Activated CD8-positive, alpha-beta memory T cell treated with anti-CD3 and anti-CD28 coated beads for 48 hours (primary cell): Measurements from ENCODE around the gene SCLY.

Experiments used
- DNase-seq, 3 experiments: peaks; one replicate each; pipeline ENCODE4 v3.0.0-alpha.2; 2020; ENCODE audit warnings: low read depth in 2 of 3, low spot score in 2 of 3

The SCLY gene

GRCh38 chr2:238137885-238138284, 77.1 kb downstream of the SCLY start:
- no peak for DNase-seq

DNA sequence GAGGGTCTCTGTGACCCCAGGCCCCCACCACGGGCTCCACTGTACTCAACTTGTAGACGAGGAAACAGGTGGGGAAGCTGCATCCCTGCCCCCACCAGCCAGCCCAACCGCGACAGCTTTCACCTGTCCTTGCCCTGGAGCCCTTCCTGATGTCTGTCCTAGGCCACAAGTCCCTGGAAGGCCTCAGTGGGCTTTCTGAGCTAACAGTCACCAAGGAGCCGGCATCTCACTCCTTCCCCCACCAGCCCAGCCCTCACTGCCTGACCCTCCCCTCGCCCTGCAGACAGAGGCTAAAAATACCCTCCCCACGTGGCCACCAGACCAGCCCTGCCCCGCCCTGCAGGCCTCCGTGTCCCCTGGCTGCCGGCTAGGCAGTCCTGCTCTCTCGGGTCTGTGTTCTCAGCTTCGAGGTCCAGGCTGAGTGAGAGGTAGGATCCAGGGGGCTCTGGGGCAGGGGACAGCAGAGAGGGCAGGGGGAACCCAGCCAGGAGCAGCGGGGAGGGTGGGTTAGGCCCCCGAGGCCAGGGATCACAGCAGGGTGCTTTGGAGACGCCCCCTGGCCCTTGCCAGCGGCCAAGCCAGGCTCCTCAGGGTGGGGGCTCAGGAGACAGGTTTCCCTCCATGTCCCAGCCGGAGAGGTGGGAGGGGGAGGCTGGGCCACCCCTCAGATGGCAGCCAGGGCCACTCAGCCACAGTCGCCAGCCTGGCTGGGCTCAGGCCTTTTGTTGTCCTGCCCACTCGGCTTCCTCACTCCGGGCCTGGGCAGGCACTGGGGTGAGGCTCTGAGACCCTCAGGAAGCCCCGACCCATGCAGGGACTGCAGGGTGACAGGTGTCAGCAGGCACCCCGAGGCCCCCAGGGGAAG, 77.8 kb downstream of the SCLY start, which contains the start of gene KLHL30:
TSS of gene KLHL30 (plus strand) at position 338 of the 865 bp plus-strand sequence. CDS start 2,087 bp downstream, outside the sequence.
- DNase-seq: no peak

DNA sequence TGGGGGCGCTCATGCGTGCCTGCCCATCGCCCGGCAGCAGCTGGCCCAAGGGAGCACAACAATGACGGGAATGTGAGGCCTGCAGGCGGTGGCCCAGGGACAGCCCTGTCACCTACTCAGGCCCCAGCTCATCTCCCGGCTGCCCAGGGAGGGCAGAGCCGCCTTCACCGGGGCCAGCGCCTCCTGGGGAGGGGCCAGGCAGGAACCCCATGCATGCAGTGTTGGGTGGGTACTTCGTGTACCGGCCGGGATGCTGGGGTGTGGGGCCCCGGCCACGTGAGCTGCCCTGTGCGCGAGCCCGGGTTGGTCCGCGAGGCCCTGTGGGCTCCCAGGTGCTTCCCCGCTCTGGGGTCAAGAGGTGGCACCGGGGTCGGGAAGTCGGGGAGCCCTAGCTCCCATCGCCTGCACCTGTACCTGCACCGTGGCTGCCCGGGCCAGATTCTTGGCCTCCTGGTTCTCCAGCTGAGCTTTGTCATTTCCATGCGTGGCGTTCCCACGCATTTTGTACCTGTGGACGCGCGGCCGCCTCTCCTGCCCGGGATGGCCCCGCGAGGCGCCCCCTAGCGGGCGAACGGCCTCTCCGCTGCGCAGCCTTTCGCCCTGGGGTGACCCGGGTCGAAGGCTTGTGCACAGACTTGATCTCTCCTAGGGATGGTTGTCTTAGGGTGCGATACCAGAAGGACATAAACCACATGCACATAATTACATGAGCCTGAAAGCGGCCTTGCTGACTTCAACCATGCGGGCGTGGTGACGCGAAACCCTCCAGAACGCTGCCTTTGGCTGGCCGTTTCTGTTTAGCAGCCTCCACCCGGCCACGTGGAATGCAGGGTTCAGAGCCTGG, 78.6 kb downstream of the SCLY start:
- peak in 1 of 3 experiments; percentile 24 for DNase-seq

- DNase-seq: no peak
These were observed 79.2 kb downstream of the SCLY start for GRCh38 chr2:238140040-238140439.

DNA sequence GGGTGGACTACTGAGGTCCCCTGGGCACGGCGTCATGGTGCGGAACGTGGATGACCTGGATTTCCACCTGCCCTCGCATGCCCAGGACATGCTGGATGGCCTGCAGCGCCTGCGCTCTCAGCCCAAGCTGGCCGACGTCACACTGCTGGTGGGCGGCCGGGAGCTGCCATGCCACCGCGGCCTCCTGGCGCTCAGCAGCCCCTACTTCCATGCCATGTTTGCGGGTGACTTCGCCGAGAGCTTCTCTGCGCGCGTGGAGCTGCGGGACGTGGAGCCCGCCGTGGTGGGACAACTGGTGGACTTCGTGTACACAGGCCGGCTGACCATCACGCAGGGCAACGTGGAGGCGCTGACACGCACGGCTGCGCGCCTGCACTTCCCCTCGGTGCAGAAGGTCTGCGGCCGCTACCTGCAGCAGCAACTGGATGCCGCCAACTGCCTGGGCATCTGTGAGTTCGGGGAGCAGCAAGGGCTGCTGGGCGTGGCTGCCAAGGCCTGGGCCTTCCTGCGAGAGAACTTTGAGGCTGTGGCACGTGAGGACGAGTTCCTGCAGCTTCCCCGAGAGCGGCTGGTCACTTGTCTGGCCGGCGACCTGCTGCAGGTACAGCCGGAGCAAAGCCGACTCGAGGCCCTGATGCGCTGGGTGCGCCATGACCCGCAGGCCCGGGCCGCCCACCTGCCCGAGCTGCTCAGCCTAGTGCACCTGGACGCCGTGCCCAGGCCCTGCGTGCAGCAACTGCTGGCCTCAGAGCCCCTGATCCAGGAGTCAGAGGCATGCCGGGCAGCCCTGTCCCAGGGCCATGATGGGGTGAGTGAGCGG, 80.1 kb downstream of the SCLY start:
- DNase-seq: no peak

- DNase-seq: no peak
These were observed 80.9 kb downstream of the SCLY start for GRCh38 chr2:238141541-238142318.

DNA sequence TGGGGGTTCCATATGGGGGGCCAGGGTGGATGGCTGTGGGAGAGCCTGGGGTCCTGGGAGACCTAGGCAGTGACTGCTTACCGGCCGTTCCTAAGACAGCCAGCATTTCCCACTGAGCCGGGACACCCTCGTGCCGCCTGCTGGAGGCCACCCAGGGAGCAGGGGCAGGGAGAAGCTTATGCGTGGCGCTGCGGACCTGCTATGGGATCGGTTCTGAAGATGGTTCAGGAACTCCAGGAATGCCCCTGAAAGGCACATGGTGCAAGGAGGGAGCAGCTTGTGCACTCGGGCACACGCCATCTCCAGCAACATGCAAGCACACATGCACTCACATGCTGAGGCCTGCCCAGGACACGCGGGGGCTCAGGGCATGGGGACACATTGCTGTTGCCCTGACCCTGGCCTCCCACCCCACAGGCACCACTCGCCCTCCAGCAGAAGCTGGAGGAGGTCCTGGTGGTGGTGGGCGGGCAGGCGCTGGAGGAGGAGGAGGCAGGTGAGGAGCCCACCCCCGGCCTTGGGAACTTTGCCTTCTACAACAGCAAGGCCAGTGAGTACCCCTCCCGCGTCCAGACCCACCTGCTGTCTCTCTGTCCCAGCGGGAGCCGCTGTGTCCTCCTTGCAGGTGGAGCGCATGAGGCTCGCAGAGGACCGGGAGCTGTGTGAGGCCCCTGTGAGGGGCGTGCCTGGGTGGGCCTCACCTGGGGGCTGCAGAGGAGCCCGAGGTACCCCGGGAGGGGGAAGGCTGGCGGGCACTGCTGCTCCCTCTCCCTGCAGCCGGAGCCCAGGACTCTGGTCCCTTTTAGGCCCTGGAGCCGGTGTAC, 81.8 kb downstream of the SCLY start:
- no peak for DNase-seq

GRCh38 chr2:238143239-238143951, 82.6 kb downstream of the SCLY start:
- no peak for DNase-seq

GRCh38 chr2:238144262-238144661, 83.5 kb downstream of the SCLY start:
- DNase-seq: no peak

DNA sequence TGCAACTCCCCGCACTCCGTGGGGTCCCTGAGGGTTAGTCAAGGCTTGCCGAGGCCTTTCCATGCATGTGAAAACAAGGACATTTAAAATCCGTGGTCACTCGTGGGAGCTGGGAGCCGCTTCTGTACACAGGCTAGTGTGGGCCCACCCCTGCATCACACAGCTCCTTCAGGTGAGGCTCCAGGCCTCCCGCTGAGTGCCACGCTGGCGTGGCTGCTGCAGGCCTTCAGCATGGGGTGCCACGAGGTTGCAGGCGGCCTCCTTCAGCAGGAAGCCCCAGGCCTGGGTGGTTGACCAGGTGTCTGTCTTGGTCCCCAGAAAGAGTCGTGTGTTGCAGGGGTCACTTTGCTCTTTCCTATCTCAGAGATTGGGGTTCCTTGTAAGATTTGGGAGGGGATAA, 84.2 kb downstream of the SCLY start:
- no peak for DNase-seq

DNA sequence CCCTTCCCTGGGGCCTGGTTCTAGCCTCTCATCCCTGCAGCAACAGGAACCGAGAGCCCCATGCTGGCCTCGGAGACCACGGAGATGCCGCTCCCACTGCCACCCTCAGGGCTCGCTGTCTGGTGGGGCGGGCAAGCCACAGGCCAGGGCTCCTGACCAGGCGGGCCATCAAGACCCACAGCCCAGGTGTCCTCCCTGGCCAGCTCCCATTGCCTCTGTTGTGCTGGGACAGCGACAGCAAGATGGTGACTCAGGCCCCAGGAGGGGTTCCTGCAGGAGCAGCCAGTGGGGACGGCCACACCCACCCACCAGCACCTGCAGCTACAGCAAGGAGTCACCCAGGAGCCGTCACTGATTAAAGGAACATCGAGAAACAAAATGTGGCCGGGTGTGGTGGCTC, 85.0 kb downstream of the SCLY start:
- no peak for DNase-seq

GRCh38 chr2:238146884-238147544, 86.2 kb downstream of the SCLY start:
- no peak for DNase-seq

DNA sequence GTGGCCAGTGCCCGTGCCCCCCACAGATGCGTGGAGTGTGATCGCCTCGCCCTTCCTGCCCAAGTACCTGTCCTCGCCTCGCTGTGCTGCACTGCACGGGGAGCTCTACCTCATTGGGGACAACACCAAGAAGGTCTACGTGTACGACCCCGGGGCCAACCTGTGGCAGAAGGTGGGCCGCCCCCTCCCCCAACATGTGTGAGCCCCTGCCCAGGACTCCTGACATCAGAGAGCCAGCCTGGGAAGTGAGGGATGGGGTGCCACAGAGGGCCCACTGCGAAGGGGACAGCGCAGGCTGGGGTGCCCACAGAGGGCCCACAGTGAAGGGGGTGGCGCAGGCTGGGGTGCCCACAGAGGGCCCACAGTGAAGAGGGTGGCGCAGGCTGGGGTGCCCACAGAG, 88.2 kb downstream of the SCLY start:
- DNase-seq: no peak
